GM13976 (cell line): ENCODE measurements around the gene GPR153.

Experiments
- DNase-seq: peaks from one replicate; pipeline ENCODE4 v3.0.0; 2012; ENCODE audit warnings: low spot score
- CTCF ChIP-seq: IDR thresholded peaks from 2 replicates; pipeline ENCODE4 v1.5.1; 2012; ENCODE audit warnings: borderline replicate concordance, mild to moderate bottlenecking; ENCODE audit not compliant: insufficient read depth; ENCODE audit errors: extremely low read depth, missing control alignments, control extremely low read depth
- in situ Hi-C: fragments of 300-500 bp; cut with MboI; formaldehyde crosslinking; loops from one replicate; pipeline ENCODE4 v1.12.0; 2022; ENCODE audit warnings: low sequenced_read_pairs, mixed read lengths, inconsistent platforms; ENCODE audit not compliant: unreplicated experiment

The GPR153 gene

GRCh38 chr1:6243053-6243834 is 17.7 kb downstream of the GPR153 start:
- in situ Hi-C loops = no loop called here
- DNase-seq = no peak
- no peak for TF ChIP-seq CTCF

- in situ Hi-C loops = no loop called here
- TF ChIP-seq CTCF = no peak
- DNase-seq = no peak
Observed at GRCh38 chr1:6241887-6242740, 18.8 kb downstream of the GPR153 start.

- DNase-seq = no peak
- in situ Hi-C loops = no loop called here
- no peak for TF ChIP-seq CTCF
Observed at GRCh38 chr1:6241107-6241886, 19.6 kb downstream of the GPR153 start.

GRCh38 chr1:6239950-6240768 is 20.7 kb downstream of the GPR153 start:
- in situ Hi-C loops = no loop called here
- no peak for TF ChIP-seq CTCF
- no peak for DNase-seq

- in situ Hi-C loops = no loop called here
- DNase-seq = no peak
- TF ChIP-seq CTCF = no peak
Observed at GRCh38 chr1:6239213-6239752, 21.6 kb downstream of the GPR153 start.
